DMS 273 (cell line): ENCODE measurements around the gene GLG1.
"Not testable (repeated sequence)": the region's sequence is repeated elsewhere in the genome, so short reads cannot be mapped to it uniquely, and the experiment has no call there.

ENCODE experiments used
- DNase-seq: peaks from one replicate; lab custom pipeline; 2025; ENCODE audit not compliant: unreplicated experiment; lab: John Stamatoyannopoulos, UW

The GLG1 gene

DNA sequence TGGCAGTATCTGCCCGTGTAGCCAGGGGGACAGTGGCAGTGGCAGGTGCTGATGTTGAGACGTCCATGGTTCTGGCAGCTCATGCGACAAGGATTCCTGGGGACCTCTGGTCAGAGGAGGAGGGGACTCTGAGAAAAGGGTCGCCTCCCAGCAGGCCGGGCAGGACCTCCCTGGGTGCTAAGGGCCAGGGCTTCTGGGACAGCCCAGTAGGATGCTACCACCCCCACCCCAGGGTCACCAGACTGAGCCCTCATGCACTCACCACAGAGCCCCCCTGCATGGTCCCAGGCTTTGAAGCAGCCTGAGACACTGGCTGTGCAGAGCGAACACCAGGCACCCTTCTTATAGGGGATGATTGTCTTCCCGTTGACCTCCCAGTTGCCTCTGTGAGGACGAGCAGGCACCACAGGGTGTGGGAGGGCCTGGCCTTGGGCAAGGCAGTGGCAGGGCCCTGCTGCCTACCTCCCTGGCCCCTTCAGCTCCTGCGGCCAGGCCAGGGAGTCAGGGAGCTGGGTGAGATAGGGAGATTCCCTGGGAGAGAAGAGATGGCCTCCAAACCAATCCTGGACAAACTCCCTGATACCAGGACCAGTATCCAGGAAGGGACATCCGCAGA, 194.0 kb downstream of the GLG1 start:
- not testable (repeated sequence) for DNase-seq

GRCh38 chr16:74412138-74412774, 194.7 kb downstream of the GLG1 start:
- DNase-seq, result not testable (repeated sequence)

GRCh38 chr16:74410981-74411380, 195.9 kb downstream of the GLG1 start:
- DNase-seq, result not testable (repeated sequence)

GRCh38 chr16:74410057-74410957, 196.6 kb downstream of the GLG1 start:
- peak; percentile 15 for DNase-seq

DNA sequence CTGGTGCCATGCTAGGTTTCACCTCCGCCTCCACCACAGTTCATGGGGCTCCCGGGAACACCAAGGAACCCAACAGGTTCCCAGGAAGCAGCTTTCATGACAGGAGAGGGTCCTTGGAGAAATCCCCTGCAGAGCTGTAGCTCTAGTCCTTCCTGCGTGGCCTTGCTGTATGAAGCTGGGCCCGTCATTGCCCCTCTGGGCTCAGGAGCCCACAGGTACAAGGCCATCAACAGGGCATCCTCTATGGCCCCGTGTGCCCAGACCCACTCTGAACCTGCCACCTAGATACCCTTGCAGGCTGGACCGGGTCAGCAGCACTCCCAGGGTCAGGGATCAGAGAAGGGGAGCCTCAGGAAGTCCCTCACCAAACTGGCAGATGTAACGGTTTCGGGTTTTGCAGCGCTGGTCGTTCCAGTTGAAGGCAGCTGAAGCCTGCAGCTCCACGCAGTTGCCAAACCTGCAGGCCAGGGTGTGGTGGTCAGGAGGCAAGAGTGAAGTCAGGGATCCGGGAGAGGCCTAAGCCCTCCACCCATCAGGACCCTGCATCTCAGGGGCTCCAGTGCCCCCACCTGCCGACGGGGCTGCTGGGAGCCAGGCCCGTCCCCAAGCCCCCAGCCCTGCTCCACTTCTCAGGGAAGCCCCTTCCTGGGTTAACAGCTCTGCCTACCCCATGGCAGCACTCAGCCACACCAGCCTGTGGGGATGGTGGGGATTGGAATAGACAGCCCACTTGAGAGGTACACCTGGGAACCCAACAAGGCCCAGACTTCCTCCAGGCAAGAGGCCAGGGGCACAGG, 197.5 kb downstream of the GLG1 start:
- DNase-seq, result not testable (repeated sequence)

GRCh38 chr16:74407362-74407705, 199.6 kb downstream of the GLG1 start:
- not testable (repeated sequence) for DNase-seq

- not testable (repeated sequence) for DNase-seq
Measured at GRCh38 chr16:74406600-74407361, 200.1 kb downstream of the GLG1 start.

GRCh38 chr16:74404148-74404933, 202.6 kb downstream of the GLG1 start:
- not testable (repeated sequence) for DNase-seq

DNA sequence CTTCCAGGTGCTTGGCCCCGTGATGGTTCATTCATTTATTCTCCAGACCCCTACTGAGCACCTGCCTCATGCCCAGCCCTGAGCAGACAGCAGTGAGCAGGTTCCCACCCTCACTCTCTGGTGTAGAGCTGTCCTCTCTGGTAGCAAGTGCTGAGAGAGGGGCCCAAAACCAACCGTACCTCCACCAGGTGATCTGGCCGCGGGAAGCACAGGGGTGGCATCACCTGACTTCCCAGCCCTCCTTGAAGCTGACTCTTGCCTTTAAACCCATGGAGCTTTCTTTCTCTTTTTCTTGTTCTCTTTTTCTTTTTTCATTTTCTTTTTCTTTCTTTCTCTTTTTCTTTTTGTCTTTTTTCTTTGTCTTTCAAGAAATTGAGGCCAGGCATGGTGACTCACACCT, 206.7 kb downstream of the GLG1 start:
- not testable (repeated sequence) for DNase-seq

DNA sequence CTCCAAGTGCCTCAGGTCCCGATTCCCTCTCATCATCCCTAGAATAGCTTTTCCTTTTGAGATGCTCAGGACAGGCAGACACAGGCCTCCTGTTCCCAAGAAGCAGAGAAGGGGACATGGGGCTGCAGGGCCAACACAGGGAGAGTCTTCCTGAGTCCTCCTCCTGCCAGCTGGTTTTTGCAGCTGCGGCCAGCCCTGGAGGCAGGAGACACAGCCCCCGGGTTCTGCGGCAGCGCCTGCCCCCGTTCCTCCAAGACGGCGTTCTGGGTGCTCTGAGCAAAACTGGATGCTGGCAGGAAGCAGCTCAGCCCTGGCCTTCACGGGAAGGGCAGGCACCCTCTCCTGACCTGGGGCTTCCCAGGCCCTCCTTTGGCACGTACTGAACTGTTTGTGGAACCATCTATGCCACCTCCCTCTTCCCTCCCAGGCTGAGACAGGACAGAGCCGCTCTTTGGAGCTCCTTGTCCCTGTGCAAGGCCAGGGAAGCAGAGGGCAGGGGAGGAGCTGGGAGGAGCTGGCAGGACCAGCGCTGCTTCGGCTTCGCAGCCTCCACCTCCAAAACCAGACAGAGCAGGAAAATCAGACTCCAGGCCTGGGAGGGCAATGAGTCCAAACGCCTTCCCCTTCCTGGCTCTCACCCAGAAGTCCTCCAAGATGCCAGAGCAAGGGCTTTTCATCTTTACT, 208.6 kb downstream of the GLG1 start:
- not testable (repeated sequence) for DNase-seq
